Activated gamma-delta T cell treated with Interleukin-2 at 50 U/mL for 16 hours (primary cell): Measurements from ENCODE around the gene RTBDN.
"Not testable (repeated sequence)": the region's sequence is repeated elsewhere in the genome, so short reads cannot be mapped to it uniquely, and the experiment has no call there.

Experiments
- DNase-seq: peaks from one replicate; pipeline ENCODE4 v3.0.0-alpha.2; 2020

RTBDN gene

DNA sequence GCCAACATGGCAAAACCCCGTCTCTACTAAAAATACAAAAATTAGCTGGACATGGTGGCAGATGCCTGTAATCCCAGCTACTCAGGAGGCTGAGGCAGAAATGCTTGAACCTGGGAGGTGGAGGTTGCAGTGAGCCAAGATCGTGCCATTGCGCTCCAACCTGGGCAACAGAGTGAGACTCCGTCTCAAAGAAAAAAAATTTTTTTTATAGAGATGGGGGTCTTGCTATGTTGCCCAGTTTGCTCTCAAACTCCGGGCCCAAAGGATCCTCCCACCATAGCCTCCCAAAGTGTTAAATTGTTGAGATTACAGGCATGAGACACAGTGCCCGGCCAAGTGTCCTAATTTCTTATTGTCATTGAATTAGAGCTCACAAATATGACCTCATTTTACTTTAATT is 17.2 kb downstream of the RTBDN start:
- DNase-seq = not testable (repeated sequence)

DNA sequence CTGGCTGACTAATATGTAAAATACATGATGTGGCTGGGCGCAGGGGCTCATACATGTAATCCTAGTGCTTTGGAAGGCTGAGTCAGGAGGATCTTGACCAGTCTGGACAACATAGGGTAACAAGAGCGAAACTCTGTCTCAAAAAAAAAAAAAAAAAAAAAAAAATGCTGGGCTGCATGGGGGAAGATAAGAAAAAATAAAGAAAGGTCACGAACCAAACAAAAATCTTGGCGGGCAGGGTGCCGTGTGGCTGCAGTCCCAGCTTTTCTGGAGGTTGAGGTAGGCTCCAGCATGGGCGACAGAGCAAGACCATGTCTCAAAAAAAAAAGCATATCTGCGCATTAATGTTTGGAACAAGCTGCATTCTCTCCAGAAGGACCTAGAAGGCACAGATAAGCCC is 19.3 kb downstream of the RTBDN start:
- DNase-seq = no peak

DNA sequence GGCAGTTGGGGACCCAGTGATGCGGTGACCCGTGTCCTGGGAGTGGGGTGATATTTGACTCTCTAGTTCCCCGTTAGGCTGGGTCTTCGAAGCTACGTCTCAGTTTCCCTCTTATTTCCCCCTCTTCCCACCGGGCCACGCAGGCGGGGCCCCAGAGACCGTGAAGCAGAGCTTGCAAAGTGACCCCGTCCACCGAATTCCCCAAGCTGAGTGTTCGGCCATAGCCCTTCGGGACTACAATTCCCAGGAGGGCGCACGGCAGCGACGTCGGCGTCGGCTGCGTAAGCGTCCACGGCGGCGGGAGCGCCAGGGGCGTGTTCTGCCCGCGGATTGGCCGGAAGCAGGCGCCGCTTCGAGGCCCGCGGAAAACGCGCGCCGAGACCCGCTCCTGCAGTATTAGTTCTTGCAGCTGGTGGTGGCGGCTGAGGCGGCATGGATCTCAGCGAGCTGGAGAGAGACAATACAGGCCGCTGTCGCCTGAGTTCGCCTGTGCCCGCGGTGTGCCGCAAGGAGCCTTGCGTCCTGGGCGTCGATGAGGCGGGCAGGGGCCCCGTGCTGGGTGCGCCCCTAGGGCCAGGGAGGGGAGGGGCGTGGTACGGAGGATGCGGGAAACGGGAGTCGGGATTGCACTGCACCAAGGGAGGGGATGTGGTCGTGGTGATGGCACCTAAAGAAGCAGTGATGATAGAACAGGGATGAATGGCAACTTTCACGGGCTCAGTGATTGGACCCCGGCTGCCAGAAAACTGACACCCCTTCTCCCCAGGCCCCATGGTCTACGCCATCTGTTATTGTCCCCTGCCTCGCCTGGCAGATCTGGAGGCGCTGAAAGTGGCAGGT is 27.9 kb downstream of the RTBDN start, which contains the start of gene RNASEH2A:
RNASEH2A (plus strand) TSS at position 343 of the 840 bp plus-strand sequence; CDS start at position 433, 90 bp downstream.
- DNase-seq = peak; percentile 82

DNA sequence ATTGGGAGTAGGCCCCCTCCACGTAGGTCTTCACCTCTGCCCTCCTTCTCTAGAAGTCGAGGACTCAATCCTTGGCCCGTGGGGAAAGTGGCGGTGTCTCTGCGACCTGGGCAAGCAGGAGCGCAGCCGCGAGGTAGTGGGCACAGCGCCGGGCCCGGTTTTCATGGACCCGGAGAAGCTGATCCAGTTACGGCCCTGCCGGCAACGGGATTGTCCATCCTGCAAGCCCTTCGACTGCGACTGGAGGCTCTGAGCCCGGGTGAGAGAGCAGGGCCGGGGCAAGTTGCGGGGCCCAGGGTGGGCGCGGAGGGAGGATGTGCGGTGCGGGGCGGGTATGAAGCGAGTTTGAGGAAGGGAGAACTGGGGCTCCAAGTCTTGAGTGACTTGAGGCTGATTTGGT is 30.3 kb downstream of the RTBDN start:
- DNase-seq = no peak

GRCh38 chr19:12802267-12803106 is 31.9 kb downstream of the RTBDN start:
- no peak for DNase-seq

DNA sequence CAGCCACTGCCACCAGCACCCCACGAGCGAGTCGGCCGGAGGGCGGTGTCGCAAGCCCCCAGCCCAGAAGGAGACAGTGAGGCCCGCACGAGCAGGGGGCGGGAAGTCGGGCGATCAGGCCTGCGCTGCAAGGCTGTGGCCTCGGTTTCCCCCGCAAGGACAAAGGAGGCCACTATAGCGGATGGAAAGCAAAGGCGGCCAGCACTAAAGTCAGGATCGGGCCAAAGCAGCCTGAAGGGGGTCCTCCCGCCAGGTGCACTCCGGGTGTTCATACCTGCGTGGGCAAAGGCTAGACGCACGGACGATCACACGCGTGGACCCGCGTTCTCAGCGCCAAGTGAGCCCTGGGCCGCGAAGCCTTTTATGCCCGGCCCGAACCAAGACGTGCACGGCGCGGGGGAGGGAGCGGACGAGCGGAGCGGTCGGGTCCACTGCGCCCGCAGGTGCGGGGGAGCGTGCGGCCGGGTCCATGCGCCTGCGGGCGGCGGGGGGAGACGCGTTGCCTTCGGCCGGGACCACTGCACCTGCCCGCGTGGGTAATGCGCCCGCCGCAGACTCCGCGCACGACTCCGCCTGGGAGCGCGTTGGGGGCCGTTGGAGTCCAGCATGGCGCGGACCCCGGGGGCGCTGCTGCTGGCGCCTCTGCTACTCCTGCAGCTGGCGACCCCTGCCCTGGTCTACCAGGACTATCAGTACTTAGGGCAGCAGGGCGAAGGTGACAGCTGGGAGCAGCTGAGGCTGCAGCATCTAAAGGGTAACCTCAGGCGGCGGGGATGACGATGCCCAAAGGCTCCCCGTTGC is 32.7 kb downstream of the RTBDN start, which contains the start of the genes PRDX2 and THSD8:
PRDX2 (minus strand) TSS at position 335 of the 801 bp plus-strand sequence. CDS start 539 bp downstream, outside the sequence.
THSD8 (plus strand) TSS at position 604 of the 801 bp plus-strand sequence; CDS start at position 607, 3 bp downstream.
- DNase-seq = peak; percentile 74

GRCh38 chr19:12800923-12801465 is 33.4 kb downstream of the RTBDN start:
- DNase-seq = no peak

DNA sequence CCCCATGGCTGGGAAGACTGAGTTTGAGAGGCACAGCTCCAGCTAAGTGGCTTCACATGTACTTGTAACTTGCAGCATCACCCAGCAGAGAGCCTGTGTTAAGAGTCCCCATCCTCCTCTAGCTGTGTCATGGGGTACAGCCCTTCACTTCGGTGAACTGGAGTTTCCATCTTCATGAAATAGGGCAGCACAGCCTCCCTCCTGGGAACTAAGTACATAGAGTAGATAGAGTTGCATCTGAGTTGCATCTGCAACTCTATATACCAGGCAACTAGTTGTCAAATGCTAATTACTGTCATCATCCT is 34.0 kb downstream of the RTBDN start:
- DNase-seq = no peak

- no peak for DNase-seq
These were observed 34.5 kb downstream of the RTBDN start for GRCh38 chr19:12799742-12800465.

DNA sequence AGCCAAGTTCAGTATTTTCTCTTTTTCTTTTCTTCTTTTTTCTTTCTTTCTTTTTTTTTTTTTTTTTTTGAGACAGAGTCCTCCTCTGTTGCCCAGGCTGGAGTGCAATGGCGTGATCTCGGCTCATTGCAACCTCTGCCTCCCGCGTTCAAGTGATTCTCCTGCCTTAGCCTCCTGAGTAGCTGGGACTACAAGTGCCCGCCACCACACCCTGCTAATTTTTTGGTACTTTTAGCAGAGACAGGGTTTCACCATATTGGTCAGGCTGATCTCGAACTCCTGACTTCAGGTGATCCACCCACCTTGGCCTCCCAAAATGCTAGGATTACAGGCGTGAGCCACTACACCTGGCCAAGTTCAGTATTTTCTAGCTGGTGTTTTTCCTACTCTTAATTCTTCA is 36.8 kb downstream of the RTBDN start:
- not testable (repeated sequence) for DNase-seq

DNA sequence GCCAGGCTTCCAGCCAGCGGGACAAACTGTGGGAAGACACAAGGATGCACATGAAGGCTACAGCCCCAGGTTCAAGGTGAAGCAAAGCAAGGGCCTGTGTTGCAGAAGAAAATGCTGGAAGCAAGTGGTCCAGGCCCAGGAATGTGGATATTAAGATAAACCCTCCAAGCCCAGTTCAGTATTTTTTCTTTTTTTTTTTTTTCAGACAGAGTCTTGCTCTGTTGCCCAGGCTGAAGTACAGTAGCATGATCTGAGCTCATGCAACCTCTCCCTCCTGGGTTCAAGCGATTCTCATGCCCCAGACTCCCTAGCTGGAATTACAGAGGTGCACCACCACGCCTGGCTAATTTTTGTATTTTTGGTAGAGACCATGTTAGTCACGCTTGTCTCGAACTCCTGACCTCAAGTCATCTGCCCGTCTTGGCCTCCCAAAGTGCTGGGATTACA is 37.2 kb downstream of the RTBDN start:
- no peak for DNase-seq

DNA sequence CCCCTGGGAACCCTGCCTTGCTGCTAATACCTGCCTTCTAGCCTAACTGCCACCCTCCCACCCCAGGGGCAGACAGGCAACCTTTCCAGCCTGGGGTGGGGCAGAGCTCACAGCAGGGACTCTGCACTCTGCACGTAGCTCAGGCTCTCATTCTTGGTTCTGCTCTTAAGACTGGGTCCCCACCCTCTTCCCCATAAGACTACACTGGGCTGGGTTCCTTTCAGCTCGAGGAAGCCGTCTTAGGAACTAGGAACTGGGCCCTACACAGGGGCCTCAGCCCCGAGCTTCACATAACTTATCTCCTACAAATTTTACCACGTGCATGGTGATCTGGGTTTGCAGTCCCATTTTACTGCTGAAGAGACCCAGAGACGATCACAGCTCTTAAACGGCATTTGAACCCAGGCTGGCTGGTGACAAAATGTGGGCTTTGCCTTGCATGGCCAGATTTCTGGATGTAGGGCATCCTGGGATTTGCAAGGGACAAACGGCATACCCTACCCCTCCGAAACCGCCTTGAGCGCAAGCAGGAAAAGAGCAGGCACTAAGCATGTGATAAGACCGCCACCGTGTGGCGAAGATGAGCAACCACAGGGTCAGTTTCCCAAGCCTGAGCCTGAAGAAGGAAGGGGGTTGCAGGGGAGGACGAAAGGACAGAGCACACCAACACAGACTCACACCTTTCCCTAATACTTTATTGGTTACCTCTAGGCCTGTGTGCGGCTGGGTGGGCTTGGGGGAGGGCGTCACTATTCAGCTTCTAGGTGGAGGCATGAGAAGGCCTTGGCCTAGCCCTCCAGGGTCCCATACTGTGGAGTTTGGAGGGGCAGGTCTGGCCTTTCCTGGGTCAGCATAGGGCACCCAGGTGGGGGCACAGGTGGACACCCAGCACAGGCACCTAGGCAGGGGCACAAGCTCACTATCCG is 38.0 kb downstream of the RTBDN start:
- peak; percentile 74 for DNase-seq

- no peak for DNase-seq
These were observed 39.4 kb downstream of the RTBDN start for GRCh38 chr19:12794971-12795381.

- DNase-seq = no peak
These were observed 40.0 kb downstream of the RTBDN start for GRCh38 chr19:12794196-12794941.

GRCh38 chr19:12793290-12794195 is 40.8 kb downstream of the RTBDN start:
- peak; percentile 89 for DNase-seq

GRCh38 chr19:12792853-12793289 is 41.5 kb downstream of the RTBDN start:
- DNase-seq = no peak

DNA sequence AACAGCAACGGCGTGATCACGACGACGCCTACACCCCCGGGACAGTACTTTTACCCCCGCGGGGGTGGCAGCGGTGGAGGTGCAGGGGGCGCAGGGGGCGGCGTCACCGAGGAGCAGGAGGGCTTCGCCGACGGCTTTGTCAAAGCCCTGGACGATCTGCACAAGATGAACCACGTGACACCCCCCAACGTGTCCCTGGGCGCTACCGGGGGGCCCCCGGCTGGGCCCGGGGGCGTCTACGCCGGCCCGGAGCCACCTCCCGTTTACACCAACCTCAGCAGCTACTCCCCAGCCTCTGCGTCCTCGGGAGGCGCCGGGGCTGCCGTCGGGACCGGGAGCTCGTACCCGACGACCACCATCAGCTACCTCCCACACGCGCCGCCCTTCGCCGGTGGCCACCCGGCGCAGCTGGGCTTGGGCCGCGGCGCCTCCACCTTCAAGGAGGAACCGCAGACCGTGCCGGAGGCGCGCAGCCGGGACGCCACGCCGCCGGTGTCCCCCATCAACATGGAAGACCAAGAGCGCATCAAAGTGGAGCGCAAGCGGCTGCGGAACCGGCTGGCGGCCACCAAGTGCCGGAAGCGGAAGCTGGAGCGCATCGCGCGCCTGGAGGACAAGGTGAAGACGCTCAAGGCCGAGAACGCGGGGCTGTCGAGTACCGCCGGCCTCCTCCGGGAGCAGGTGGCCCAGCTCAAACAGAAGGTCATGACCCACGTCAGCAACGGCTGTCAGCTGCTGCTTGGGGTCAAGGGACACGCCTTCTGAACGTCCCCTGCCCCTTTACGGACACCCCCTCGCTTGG is 42.1 kb downstream of the RTBDN start:
- DNase-seq = peak; percentile 72
